Measurements from ENCODE around the gene PLP2.
A peak's percentile ranks its signal among the peaks of the same experiment; 100 is the strongest.
"Not testable (repeated sequence)": the region's sequence is repeated elsewhere in the genome, so short reads cannot be mapped to it uniquely, and the experiment has no call there.

Gene PLP2

DNA sequence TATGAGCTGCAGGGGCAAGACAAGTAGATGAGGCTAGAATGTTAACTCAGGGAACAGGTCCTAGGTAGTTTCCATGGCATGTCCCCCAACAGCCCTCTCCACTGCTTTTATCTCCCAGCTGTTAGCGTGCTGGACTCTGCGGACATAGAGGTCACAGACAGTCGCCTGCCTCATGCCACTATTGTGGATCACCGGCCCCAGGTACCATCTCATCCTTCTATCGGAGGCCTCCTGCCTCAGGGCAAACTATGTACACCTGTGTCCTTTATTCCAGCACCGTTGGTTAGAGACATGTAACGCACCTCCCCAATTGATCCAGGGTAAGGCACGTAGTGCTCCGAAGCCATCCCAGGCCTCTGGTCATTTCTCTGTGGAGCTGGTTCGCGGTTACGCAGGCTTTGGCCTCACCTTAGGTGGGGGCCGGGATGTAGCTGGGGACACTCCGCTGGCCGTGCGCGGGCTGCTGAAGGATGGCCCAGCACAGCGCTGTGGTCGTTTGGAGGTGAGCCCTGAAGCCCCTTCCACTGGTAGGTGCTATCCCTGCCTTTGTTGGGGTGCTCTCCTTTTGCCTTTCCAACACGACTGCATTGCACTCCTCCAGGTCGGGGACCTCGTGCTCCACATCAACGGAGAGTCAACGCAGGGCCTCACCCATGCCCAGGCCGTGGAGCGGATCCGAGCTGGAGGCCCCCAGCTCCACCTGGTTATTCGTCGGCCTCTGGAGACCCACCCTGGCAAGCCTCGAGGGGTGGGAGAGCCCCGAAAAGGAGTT is 6.9 kb upstream of the PLP2 start:
- no peak for DNase-seq

GRCh38 chrX:49165901-49166881 is 5.5 kb upstream of the PLP2 start:
- peak; percentile 61 for DNase-seq

GRCh38 chrX:49166914-49167739 is 4.6 kb upstream of the PLP2 start:
- no peak for DNase-seq

GRCh38 chrX:49167740-49168108 is 4.0 kb upstream of the PLP2 start:
- no peak for DNase-seq

DNA sequence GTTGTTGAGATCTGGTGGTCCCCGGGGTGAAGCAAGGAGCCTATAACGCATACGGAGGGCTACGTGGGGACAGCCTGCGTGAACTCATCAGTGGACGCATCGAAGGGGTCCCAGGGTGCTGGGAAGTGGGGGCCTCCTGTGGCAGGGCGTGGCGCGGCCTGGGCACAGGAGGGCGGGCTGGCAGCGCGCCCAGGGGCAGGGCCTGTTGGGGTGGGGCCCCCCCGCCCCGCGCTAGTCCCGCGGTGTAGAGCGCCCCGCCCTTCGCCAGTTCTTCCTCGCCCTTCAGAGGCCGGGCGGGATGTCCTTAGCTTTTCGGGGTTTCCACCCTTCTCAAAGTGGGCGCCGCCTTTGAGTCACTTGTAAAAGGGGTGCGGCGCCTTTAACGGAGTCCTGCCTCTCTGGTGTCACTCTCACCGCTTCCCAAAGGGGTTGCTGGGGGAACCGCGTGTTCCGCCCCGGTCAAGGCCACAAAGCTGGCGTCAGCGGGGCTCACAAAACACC is 632 bp downstream of the PLP2 start:
- no peak for DNase-seq

DNA sequence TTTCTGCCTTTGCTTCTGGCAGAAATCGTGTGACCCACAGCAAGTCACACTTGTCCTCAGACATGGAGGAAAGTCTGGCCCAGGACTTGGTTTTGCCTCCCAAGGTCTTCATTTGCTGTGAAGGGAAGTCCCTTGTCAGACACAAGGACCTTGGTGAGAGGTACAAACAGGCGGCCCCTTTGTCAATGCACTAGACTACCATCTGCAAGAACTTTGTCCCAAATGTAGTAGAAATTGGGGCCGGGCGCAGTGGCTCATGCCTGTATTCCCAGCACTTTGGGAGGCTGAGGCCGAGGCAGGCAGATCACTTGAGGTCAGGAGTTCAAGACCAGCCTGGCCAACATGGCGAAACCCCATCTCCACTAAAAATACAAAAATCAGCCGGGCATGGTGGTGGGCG is 1.8 kb downstream of the PLP2 start:
- DNase-seq, result not testable (repeated sequence)

GRCh38 chrX:49174723-49175122 is 3.0 kb downstream of the PLP2 start:
- no peak for DNase-seq

DNA sequence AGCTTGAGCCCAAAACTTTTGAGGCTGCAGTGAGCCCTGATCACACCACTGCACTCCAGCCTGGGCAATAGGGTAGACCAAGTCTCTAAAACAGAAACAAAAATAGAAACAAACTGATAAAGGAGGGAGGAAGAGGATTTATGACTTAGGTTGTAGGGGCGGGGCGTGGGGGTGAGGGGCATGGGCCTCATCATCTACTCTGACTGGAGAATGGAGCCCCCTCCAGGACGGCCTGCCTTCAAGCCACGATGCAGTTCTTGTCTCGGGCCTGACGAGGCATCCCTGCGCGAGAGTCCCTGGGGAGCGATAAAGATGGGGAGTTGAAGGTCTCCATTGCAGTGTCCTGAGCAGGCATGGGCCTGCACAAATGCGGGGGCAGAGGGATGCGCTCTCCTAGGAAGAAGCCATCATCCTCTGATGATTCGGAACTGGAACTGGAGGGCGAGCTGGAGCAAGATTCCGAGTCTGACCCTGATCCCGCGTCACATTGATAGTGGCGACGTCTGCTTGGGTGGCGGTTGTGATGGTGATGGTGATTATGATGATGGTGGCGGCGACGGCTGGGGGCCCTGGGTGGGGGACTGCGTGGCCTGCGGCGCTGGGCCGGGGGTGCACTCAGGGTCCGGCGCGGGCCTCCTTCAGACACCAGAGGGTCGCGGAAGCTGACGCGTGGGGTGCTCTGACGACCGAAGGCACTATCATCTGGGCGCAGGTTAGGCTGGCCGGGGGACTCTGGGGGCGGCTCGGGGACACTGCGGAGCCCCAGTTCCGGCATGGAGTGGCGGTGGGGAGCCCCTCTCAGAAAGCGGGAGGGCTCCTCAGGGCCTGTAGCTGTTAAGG is 4.0 kb downstream of the PLP2 start:
- DNase-seq, result no peak

DNA sequence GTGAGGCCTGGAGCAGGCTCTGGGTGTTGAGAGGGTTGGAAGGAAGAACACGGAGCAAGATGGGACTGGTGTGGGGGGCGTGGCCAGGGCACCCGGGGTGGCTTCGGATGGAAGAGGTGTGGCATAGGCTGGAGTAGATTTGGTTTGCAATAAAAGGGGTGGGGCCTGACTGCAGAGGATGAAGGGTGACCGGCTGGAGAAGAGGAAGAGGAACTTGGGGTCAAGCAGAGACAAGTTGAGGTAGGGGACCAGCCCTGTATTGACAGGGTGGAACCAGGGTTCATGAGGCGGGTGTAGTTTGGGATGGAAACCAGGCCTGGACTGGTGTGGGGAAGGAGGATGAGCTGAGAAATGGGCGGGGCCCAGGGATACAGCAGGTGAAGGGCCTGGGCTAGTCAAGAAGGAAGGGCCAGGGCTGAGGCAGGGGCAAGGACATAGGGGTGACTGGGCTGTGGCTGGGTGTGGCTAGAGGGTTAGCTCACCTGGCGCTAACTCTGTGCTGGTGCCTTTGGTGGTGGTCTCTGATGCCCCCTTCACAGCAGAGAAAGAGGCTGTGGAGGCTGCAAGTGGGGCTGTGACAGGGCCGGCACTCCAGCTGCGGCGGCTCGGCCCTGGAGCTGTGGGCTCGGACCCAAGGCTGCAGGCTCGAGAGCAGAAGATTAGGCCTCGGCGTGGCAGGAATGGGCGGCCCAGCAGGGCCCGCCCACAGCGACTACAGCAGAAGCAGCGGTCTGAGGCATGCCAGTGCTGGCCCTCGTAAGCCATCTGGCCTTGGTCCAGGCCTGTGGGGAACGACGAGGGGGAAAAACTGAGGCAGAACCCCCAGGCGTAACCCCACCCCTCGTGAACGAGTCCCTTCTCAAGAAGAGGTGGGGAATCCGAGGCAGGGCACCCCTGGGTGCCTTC is 5.0 kb downstream of the PLP2 start:
- DNase-seq, result no peak

DNA sequence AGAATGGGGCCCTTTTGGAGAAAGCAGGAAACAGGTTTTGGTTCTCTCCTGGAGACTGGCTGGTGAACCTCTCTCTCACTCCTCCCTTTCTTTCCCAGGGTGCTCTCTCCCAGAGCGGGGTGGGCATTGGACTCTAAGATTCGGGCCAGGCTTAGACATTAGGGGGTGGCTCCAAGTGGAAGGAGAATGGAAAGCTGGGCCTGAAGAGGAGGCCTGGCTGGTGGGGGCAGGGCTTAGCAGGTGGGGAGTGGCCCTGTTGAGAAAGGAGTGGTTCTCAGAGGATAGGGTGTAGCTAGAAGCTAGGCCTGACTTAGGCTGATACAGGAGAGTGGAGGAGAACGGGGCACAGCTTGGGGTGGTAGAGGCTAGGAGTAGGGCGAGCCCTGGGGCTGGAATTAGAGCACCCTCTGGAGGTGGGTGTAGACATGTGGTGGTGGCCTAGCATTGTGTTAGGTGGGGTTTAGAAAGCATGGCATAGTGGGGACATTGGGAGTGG is 5.7 kb downstream of the PLP2 start:
- DNase-seq, result no peak

DNA sequence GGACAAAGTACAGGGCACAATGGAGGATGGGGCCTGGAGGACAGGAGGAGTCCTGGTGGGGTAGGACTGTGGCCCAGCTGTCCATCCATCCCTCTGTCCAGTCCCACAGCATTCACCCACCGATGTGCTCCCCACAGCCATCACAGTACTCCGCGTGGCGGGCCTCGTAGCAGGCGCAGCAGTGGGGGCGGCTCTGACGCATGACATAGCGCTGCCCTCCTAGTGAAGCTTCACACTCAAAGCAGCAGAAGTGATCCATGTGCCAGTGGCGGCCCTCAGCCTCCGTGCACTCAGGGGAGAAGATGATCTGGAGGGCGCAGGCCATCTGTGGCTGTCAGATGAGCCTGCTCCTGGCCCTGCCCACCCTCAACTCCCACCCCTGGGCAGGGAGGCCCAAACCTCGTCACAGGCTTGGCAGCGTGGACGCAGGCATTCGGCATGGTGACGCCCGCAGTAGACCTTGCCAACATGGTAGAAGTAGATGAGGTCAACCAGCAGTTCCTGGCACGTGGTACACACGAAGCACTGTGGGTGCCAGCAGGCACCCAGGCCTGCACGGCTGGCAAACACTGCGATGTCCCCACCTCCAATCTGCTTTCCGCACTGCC is 6.3 kb downstream of the PLP2 start:
- DNase-seq, result no peak

DNA sequence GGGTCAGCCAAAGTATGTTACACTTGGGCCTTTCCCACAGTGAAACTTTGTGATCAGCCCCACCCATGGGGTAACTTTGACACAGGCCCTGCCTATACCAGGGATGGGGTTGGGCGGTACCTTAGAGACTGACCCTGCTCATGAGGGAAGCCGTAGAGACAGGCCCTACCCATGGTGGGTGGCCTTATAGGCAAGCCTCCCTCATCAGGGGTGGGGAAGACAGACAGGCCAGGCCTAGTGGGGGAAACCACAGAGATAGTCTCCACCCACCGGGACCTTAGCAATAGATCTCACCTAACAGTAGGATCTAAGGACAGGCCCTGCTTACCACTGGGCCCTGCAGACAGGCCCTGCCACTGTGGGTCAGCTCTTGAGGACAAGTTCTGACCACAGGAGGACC is 6.8 kb downstream of the PLP2 start:
- no peak for DNase-seq

DNA sequence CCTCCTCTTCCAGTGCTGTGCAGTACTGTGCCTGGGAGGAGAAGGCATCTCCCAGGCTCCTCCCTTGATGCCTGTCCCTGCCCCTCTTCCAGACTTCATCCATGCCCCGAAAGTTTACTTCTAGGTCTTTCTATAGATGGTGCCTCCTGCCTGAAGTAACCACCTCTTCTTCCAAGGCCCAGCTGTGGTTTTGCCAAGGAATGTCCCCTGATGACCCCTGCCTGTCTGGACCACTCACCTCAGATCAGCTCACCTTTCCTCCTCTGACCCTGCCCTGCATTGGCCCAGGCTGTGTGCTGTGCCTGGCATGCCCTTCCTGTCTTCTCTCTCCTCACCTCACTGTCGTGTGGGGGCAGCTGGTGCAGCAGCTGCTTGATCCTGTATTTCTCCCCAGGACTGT is 7.7 kb downstream of the PLP2 start:
- no peak for DNase-seq

GRCh38 chrX:49183701-49184281 is 12.1 kb downstream of the PLP2 start:
- no peak for DNase-seq

DNA sequence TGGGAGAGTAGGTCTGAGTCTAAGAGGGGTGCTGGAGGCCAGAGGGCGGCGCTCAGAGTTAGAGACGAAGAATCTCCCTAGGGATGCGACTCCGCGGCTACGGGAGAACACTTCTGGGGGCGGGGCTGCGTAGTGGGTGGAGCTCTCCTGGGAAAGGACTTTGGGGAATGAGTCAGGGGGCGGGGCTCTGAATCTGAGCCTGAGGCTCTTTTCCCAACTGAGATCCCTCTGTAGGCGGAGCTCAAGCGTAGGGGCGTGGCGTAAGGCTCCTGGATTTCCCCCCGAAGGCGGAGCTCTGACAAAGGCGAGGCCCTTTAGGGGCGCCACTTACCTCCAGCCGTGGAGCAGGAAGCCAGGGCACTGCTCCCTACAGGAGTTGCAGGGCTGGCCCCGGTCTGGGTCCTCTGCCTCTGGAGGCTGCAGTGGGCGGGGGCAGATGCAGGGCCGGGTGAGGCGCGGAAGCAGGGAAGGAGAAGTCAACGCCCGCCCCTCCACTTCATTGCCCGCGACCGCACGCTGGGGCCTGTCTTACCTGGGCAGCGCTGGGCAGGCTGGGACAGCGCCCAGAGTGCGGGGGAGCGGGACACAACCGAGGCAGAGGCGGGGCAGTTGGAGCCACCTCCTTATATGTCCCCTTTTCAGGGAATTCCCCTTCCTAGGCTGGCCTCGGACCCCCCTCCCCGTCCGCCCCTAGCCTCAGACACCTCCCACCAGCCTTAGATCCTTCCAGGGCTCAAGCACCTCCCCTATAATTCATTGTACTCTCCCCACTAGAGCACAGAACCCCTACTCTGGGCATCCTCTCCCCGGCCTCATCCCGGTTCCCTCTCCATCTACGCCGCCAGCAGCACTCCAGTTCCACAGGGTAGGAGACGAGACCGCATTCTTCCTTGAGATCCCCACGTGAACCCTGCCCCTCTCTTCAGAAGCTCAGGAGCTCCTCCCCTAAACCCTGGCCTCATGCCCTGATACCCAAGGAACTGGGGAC is 12.9 kb downstream of the PLP2 start:
- DNase-seq, result no peak

GRCh38 chrX:49186125-49187027 is 14.7 kb downstream of the PLP2 start, which contains the start of gene PRICKLE3:
Gene PRICKLE3, minus strand, starts transcription at chrX:49186373. Its CDS starts 76 bp downstream, at chrX:49186297.
- no peak for DNase-seq

DNA sequence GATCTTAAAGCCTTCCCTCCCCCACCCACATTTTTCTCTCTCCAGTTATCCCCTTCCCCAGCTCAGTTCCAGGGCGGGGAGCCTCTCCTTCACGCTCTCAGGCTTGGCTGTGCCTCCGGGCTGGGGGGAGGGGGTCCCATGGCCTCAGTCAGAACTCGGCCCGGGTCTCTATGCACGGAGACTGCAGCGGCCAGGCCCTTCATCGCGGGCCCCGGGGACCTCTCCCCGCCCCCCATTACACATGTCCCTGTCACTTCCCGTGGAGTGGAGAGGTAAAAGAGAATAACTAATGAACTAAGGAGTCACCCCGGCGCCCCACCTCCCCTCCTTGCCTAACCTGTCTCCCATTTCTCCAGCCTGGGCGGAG is 15.3 kb downstream of the PLP2 start:
- no peak for DNase-seq
